BLaER1 (cell line): ENCODE results near the gene TSPAN32.

Experiments used
- H3K27ac ChIP-seq: shearing (Covaris generic); formaldehyde crosslinking; 2 replicates; pipeline ENCODE4 v1.8.1; 2022
- H3K27me3 ChIP-seq: shearing (Covaris generic); formaldehyde crosslinking; 2 replicates; pipeline ENCODE4 v1.8.1; 2022
- H3K36me3 ChIP-seq: shearing (Covaris generic); formaldehyde crosslinking; 2 replicates; pipeline ENCODE4 v1.8.1; 2022
- H3K4me1 ChIP-seq: shearing (Covaris generic); formaldehyde crosslinking; 2 replicates; pipeline ENCODE4 v1.8.1; 2022
- H3K4me2 ChIP-seq: shearing (Covaris generic); formaldehyde crosslinking; 2 replicates; pipeline ENCODE4 v1.8.1; 2022
- H3K4me3 ChIP-seq: shearing (Covaris generic); formaldehyde crosslinking; 2 replicates; pipeline ENCODE4 v1.8.1; 2022
- H3K9ac ChIP-seq: shearing (Covaris generic); formaldehyde crosslinking; 2 replicates; pipeline ENCODE4 v1.8.1; 2022
- H3K9me3 ChIP-seq: shearing (Covaris generic); formaldehyde crosslinking; 2 replicates; pipeline ENCODE4 v1.8.1; 2022
- H4K20me1 ChIP-seq: shearing (Covaris generic); formaldehyde crosslinking; 2 replicates; pipeline ENCODE4 v1.8.1; 2022
- Cebpa-rat ChIP-seq: shearing (Covaris generic); IDR thresholded peaks from 2 replicates; pipeline ENCODE4 v1.8.1; 2022

The TSPAN32 gene

DNA sequence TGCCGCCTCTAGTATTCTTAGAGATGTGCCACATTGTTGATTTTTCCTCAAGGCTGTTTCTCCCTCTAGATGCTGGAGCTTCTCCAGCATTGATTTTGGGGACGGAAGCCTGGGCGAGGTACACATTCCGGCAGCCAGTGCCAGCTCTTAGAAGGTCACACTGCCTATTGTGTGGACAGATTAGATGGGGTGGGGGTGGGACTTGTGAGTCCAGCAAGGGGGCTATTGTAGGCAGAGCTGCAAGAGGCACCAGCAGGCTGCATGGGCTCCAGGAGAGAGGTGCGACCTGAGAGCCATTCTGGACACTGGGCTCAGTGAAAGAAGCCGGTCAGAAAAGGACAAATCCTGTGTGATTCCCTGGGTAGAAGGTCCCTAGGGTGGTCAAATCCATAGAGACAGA, 12.5 kb upstream of the TSPAN32 start:
- H3K27me3 ChIP-seq = 0 out of 2 replicates have a peak, but pooled peaks cover 6% of the 10 kb centered on the region
- no peaks in the 10 kb centered on the region for H3K4me1 ChIP-seq
- H4K20me1 ChIP-seq = peaks cover 6% of the 10 kb centered on the region; the same call in 1 of the 2 replicates
- no peaks in the 10 kb centered on the region for H3K9me3 ChIP-seq
- H3K27ac ChIP-seq = no peak overlapping the region
- TF ChIP-seq Cebpa-rat = no peak
- H3K4me3 ChIP-seq = no peak overlapping the region
- H3K4me2 ChIP-seq = no peak overlapping the region
- no peaks in the 10 kb centered on the region for H3K36me3 ChIP-seq
- no peak overlapping the region for H3K9ac ChIP-seq

DNA sequence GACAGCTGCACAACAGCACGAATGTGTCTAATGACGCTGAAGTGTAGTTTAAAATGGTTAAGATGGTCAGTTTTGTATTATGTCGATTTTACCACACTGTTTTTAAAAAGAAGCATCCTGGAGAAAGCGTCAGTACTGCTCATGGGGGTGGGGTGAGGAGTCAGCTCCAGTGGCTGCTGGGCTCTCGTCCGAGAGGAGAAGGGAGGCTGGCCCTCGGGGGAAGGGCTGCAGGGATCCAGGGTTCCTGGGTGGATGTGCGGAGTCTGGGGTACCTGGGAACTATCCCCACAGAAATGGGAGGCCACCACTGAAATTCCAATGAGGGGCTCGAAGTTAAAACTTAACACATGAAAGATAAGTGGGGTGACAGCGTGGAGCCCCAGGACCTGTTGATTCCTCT, 12.0 kb upstream of the TSPAN32 start:
- Histone ChIP-seq H3K9ac (no peak overlapping the region), H3K27me3 (0 out of 2 replicates have a peak, but pooled peaks cover 6% of the 10 kb centered on the region), H3K36me3 (no peaks in the 10 kb centered on the region), H4K20me1 (peaks cover 8% of the 10 kb centered on the region; the same call in 1 of the 2 replicates), H3K27ac (no peak overlapping the region), H3K4me3 (no peak overlapping the region), H3K4me2 (no peak overlapping the region), H3K4me1 (no peaks in the 10 kb centered on the region), H3K9me3 (no peaks in the 10 kb centered on the region)
- no peak for TF ChIP-seq Cebpa-rat

DNA sequence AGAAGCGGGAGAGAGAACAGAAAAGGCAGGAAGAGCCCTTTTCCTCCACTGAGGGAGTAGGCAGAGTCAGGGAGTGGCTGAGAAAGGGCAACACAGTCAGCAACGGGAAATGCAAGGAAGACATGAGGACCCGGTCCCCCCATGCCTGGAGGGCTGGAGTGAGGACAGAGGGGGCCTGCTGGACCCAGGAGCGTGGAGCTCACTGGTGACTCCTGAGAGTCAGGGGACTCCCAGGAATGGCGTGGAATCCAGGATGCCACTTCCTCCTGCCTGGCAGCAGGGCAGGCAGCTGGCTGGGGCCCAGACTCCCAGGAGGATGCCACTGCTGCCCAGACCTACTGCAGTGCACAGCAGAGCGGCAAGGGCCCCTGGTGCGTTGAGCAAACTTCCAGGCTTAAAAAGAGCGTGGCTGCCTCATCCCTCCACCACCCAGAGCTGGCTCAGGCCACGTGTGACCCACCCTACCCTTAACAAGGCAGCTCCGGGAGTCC, 11.4 kb upstream of the TSPAN32 start:
- Histone ChIP-seq H3K9me3 (no peaks in the 10 kb centered on the region), H3K4me3 (no peak overlapping the region), H3K36me3 (no peaks in the 10 kb centered on the region), H3K4me1 (no peaks in the 10 kb centered on the region), H4K20me1 (peaks cover 13% of the 10 kb centered on the region; the same call in 1 of the 2 replicates), H3K27me3 (0 out of 2 replicates have a peak, but pooled peaks cover 6% of the 10 kb centered on the region), H3K27ac (no peak overlapping the region), H3K9ac (no peak overlapping the region), H3K4me2 (no peak overlapping the region)
- TF ChIP-seq Cebpa-rat = no peak

DNA sequence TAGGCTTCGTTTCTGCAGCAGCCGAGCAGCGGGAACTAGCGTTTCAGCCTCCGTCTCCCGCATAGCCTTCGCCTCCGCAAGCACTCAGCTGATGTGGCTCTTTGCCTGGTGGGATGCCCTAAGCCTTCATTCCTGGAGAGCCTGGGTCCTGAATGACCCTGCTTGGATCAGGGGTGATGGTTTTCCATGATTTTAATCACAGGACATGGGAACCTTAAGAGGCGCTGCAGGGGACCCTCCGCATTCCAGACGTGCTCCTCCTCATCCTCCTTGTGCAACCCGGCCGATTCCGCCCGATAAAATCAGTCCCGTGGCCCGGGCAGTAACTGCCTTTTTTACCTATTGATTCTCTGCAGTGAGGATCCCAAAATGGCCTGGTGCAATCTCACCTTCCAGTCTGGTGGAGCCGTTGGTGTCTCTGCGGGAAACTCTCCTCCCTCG, 8.3 kb upstream of the TSPAN32 start:
- H3K4me1 ChIP-seq = peaks cover 2% of the 10 kb centered on the region
- peaks cover 21% of the 10 kb centered on the region; the same call in 1 of the 2 replicates for H4K20me1 ChIP-seq
- H3K4me2 ChIP-seq = no peak overlapping the region
- no peak overlapping the region for H3K27ac ChIP-seq
- no peak overlapping the region for H3K4me3 ChIP-seq
- H3K27me3 ChIP-seq = 0 out of 2 replicates have a peak, but pooled peaks cover 6% of the 10 kb centered on the region
- H3K9ac ChIP-seq = no peak overlapping the region
- TF ChIP-seq Cebpa-rat = no peak
- no peaks in the 10 kb centered on the region for H3K36me3 ChIP-seq
- H3K9me3 ChIP-seq = no peaks in the 10 kb centered on the region

DNA sequence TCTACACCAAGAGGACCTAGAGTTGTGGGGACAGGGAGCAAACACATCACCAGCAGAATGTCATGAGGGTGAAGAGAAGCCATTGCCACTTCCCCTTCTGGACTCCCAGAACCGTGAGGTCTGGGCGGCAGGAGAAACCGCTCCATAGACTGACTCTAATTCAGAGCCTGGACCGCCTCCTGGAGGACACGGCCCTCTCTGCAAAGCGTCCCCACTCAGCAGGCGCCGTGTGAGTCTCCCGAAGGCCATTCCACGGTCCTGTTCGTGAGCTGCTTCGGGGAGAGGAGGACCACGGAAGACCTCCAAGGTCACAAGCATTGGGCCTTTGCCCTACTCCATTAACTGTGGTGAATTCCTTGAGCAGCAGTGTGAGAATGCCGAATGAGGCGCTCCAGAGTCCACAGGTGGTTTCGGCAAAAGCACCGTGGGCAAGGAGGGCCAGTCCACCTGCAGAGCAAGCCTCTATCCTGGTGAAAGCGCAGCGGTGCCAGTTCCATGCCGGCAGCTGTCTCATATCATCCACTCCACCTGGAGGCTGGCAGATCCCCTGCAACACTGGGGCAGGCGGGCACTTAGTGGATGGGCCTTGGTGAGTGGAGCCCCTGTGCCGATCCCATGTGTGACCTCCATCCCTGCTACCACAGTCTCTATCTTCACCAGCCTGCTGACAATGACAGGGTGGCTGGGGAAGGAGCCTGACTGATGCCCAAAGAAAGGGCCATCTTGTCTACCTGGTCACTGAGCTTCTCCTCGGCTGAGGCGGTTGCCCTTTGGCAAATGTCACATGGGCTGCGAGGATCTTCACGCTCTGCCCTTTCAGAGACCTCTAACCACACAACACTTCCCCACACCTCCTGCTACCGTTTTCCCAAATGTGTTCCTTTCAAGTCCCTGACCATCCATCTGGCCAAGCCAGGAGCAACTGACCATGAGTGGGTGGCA, 7.6 kb upstream of the TSPAN32 start:
- H3K4me1 ChIP-seq = peaks cover 9% of the 10 kb centered on the region
- H3K27me3 ChIP-seq = 0 out of 2 replicates have a peak, but pooled peaks cover 6% of the 10 kb centered on the region
- H3K4me3 ChIP-seq = no peak overlapping the region
- H3K4me2 ChIP-seq = no peak overlapping the region
- H3K27ac ChIP-seq = no peak overlapping the region
- no peak for TF ChIP-seq Cebpa-rat
- H3K9me3 ChIP-seq = no peaks in the 10 kb centered on the region
- H3K36me3 ChIP-seq = no peaks in the 10 kb centered on the region
- H4K20me1 ChIP-seq = peaks cover 28% of the 10 kb centered on the region; the same call in 1 of the 2 replicates
- H3K9ac ChIP-seq = no peak overlapping the region

DNA sequence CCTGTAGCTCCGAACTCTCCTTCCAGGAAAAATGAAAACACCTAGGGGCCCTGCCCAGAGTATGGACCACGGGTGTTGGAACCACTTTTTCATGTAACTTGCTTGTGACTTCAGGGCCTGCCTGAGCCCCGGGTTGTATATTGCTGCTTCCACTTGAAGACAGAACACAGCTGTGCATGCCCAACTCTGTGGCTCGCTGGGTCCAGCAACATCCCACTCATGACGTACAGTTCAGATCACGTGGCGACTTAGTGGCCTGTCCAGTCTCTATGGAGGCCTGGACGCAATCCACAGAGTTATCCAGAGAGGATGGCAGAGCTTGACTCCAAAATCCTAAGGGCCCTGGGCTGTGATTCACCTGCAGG, 6.9 kb upstream of the TSPAN32 start:
- no peak overlapping the region for H3K27ac ChIP-seq
- H3K4me2 ChIP-seq = no peak overlapping the region
- TF ChIP-seq Cebpa-rat = no peak
- H3K27me3 ChIP-seq = 0 out of 2 replicates have a peak, but pooled peaks cover 6% of the 10 kb centered on the region
- no peak overlapping the region for H3K9ac ChIP-seq
- H3K4me3 ChIP-seq = no peak overlapping the region
- peaks cover 15% of the 10 kb centered on the region for H3K4me1 ChIP-seq
- H3K36me3 ChIP-seq = no peaks in the 10 kb centered on the region
- H3K9me3 ChIP-seq = no peaks in the 10 kb centered on the region
- peaks cover 28% of the 10 kb centered on the region; the same call in 1 of the 2 replicates for H4K20me1 ChIP-seq

DNA sequence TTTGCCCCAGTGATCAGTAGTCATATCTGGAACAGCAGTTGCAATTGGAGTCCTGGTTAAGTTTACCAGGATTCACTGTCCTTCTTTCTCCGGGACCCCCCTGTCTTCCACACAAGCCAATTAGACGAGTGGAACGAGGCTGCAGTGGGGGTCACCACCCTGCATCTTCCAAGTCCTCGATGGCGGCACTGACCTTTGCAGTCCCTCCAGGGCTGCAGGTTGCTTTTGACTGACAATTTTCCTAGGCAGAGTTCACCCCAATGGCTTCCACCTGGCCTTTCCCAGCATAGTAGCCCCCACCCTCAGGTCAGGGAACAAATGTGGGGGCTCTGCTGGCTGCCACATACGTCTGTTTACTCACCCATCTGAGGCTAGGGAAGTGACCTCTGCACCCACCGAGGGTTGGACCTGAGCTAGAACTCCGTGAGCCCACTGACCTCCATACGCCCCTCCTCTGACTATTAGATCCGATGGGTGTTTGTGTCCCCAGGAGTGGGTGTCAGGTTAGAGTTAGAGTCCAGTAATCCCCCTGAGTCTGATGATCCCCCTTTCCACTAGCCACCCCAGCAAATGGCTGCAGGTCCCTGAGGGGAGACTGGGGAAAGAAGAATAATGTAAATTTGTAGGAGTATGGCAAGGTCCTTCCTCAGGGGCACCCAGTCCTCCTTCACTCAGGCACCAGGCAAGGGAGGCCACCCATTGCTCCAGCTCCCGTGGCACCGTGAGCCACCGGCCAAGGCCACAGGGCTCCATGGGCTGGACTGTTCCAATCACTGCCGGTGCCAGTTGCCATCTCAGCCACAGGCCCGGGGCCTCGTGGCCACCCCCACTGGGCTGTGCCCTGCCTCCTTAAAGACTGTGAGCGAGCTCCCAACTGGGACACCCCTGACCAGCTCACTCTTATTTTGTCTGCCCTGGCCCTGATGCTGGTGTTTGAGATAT, 5.6 kb upstream of the TSPAN32 start:
- Histone ChIP-seq H3K27me3 (0 out of 2 replicates have a peak, but pooled peaks cover 6% of the 10 kb centered on the region), H3K4me1 (peaks cover 26% of the 10 kb centered on the region), H3K4me2 (no peak overlapping the region), H3K9ac (no peak overlapping the region), H4K20me1 (peaks cover 37% of the 10 kb centered on the region; the same call in 1 of the 2 replicates), H3K36me3 (no peaks in the 10 kb centered on the region), H3K9me3 (no peaks in the 10 kb centered on the region), H3K27ac (no peak overlapping the region), H3K4me3 (no peak overlapping the region)
- no peak for TF ChIP-seq Cebpa-rat

DNA sequence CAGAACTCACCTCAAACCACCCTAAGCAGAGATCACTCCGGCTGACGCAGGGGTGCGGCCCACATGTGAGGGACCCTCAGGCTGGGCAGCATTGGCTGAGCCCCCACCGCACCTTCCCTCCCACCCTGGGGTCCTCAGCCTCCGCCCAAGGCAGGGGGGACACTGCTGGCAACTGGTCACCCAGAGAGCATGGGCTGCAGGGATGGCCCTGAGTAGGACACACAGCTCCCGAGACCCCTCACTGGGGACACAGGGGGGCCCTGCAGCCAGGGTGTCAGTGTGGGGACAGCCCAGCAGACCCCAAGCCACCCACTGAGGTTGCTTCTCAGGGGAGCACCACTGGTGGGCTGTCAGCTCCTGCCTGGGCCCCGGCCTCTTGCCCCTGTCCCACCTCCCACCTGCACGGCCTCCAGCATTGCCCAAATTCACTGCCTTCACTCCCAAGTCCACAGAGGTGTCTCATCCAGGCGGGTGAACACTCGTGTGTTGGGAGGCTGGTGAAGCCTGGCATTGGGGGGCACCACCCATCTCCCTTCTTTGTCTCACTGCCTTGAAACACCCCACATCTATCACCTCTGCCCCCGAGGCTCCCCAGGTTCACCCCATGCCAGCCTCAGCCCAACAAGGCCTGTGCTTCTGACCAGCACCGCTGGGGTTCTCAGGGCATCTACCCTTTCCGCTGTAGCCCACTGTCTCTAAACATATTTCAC, 4.7 kb upstream of the TSPAN32 start:
- H3K9me3 ChIP-seq = no peaks in the 10 kb centered on the region
- 0 out of 2 replicates have a peak, but pooled peaks cover 6% of the 10 kb centered on the region for H3K27me3 ChIP-seq
- peaks cover 34% of the 10 kb centered on the region for H3K4me1 ChIP-seq
- no peak for TF ChIP-seq Cebpa-rat
- peaks cover 44% of the 10 kb centered on the region; the same call in 1 of the 2 replicates for H4K20me1 ChIP-seq
- no peak overlapping the region for H3K27ac ChIP-seq
- H3K4me3 ChIP-seq = no peak overlapping the region
- H3K4me2 ChIP-seq = no peak overlapping the region
- no peak overlapping the region for H3K9ac ChIP-seq
- H3K36me3 ChIP-seq = no peaks in the 10 kb centered on the region

DNA sequence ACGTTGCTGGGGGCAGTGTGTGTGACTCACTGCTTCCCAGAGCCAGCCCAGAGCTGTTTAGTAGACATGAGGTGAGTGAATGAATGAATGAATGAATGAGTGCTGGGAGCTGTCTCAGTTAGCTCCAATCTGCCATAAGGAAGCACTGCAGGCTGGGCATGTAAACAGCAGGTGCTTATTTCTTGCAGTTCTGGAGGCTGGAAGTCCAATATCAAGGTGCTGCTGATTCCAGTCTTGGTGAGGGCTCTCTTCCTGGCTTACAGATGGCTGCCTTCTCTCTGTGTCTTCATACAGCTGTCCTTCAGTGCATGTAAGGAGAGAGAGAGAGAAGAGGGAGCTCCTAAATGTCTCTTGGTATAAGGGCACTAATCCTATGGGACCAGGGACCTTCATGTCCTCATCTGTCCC, 4.2 kb upstream of the TSPAN32 start:
- no peak overlapping the region for H3K9ac ChIP-seq
- H3K9me3 ChIP-seq = no peaks in the 10 kb centered on the region
- H4K20me1 ChIP-seq = peaks cover 45% of the 10 kb centered on the region; the same call in 1 of the 2 replicates
- H3K4me2 ChIP-seq = no peak overlapping the region
- no peak overlapping the region for H3K27ac ChIP-seq
- peaks cover 6% of the 10 kb centered on the region; the same call in 1 of the 2 replicates for H3K27me3 ChIP-seq
- no peak overlapping the region for H3K4me3 ChIP-seq
- TF ChIP-seq Cebpa-rat = no peak
- no peaks in the 10 kb centered on the region for H3K36me3 ChIP-seq
- H3K4me1 ChIP-seq = peaks cover 39% of the 10 kb centered on the region
